Erythroblast (primary cell): ENCODE results near the gene AMY2B.

ENCODE experiments used
- GATA1 ChIP-seq: IDR thresholded peaks from 2 replicates; pipeline ENCODE4 v1.6.1; 2011; ENCODE audit warnings: low read depth, mild to moderate bottlenecking, control low read depth, low read length, moderate library complexity
- POLR2A ChIP-seq: IDR thresholded peaks from 2 replicates; pipeline ENCODE4 v1.6.1; 2011; ENCODE audit warnings: mild to moderate bottlenecking, low read length

- TF ChIP-seq POLR2A (no peak), GATA1 (no peak)
Observed at GRCh38 chr1:103541431-103541830, 30.0 kb upstream of the AMY2B start.
